NB4 (cell line): ENCODE measurements around the gene LAMA4.

Source experiments
- DNase-seq: peaks from one replicate; pipeline ENCODE4 v3.0.0; 2010; ENCODE audit warnings: low read depth
- H3K4me3 ChIP-seq: one replicate; pipeline ENCODE4 v1.5.1; 2011; ENCODE audit warnings: mild to moderate bottlenecking, low read depth, low read length, moderate library complexity
- CTCF ChIP-seq: IDR thresholded peaks from one replicate; pipeline ENCODE4 v1.5.1; 2012; ENCODE audit warnings: low read depth, low read length
- MAX ChIP-seq: IDR thresholded peaks from 2 replicates; pipeline ENCODE4 v1.6.1; 2011; ENCODE audit warnings: low read depth, low read length
- MYC ChIP-seq: IDR thresholded peaks from 2 replicates; pipeline ENCODE4 v1.6.1; 2011; ENCODE audit warnings: low read depth, low read length
- POLR2A ChIP-seq: IDR thresholded peaks from 2 replicates; pipeline ENCODE4 v1.6.1; 2011; ENCODE audit warnings: mild to moderate bottlenecking; ENCODE audit not compliant: insufficient read length; ENCODE audit errors: extremely low read depth

The LAMA4 gene

DNA sequence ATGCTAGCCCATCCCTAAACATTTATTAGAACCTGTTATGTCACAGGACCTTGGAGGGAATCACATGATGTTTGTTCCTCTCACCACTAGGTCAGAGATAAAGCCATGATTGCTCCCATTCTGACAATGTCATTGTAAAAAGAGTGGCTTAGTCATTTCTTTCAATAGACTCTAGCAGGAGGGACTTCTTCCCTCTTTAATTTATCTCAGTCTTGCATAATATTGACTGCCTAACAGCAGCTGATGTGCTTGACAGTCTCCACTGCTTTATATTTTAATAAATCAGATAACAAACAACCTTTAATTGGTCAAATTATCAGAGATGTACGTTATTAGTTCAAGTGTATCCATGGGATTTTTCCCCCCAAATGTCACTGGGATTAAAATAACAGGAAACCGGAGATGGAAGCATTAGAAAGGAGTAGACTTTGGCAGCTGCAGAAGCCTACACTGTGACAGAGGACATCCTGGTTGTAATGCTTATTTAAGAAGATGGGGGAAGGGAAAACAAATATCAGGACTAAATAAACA lies 39.6 kb downstream of the LAMA4 start:
- TF ChIP-seq MAX (no peak), CTCF (no peak), MYC (no peak), POLR2A (no peak)
- H3K4me3 ChIP-seq: no peak overlapping the region
- DNase-seq: peak; percentile 11

DNA sequence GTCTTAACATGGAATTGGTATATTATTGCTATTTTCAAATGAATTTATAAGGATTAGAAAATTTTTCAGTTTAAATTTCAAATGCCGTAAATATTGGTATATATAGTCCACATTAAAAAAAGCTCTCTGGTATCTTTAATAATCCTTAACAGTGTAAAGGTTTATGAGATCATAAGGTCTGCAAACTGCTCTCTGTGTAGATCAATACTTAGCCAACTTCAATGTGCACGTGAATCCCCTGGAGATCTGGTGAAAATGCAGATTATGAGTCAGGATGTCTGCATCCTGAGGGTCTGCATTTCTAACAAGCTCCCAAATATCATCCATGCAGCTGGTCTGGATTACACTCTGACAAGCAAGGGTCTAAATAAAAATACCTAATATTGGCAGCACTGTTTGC lies 43.5 kb downstream of the LAMA4 start:
- no peak for DNase-seq
- no peak overlapping the region for H3K4me3 ChIP-seq
- no peak for TF ChIP-seq MAX
- no peak for TF ChIP-seq POLR2A
- TF ChIP-seq CTCF: no peak
- no peak for TF ChIP-seq MYC

DNA sequence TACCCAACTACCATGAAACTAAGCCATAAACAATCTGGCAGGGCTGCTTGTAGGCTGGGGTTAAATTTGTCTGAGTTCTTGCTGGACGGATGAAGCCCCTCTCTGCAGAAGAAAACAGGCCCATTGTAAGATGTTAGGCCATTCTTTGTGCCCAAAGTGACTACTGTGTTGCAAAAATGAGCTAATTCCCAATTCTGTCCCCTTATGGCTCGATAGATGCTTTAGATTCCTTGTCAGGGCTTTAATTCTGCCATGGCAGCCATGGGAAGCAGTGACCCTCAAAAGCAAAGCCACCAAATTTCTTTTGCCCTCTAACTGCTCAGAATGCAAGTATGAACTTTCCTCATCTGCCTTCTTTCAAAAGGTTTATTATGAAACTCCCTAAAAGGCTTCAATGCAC lies 45.2 kb downstream of the LAMA4 start:
- no peak for DNase-seq
- H3K4me3 ChIP-seq: no peak overlapping the region
- TF ChIP-seq MAX (no peak), CTCF (no peak), MYC (no peak)

GRCh38 chr6:112207776-112208175 lies 46.6 kb downstream of the LAMA4 start:
- H3K4me3 ChIP-seq: no peak overlapping the region
- DNase-seq: no peak
- TF ChIP-seq CTCF (no peak), MAX (no peak), POLR2A (no peak), MYC (no peak)

GRCh38 chr6:112207131-112207530 lies 47.2 kb downstream of the LAMA4 start:
- TF ChIP-seq MYC (no peak), POLR2A (no peak), CTCF (no peak), MAX (no peak)
- no peak overlapping the region for H3K4me3 ChIP-seq
- DNase-seq: no peak

- TF ChIP-seq CTCF: no peak
- no peak for TF ChIP-seq POLR2A
- no peak for TF ChIP-seq MAX
- no peak for TF ChIP-seq MYC
- H3K4me3 ChIP-seq: no peak overlapping the region
- DNase-seq: no peak
Observed at GRCh38 chr6:112206110-112206458, 48.3 kb downstream of the LAMA4 start.
